B cell (primary cell): ENCODE measurements around the gene PGM5.

Source experiments
- CTCF ChIP-seq: fragments of 200-600 bp; IDR thresholded peaks from one replicate; pipeline ENCODE4 v1.8.0; 2022; ENCODE audit warnings: antibody characterized with exemption, mild to moderate bottlenecking
- EZH2 ChIP-seq: IDR thresholded peaks from 2 replicates; pipeline ENCODE4 v1.6.1; 2012; ENCODE audit warnings: borderline replicate concordance, low read depth, mild to moderate bottlenecking, moderate library complexity, low read length; ENCODE audit not compliant: insufficient read depth, poor library complexity, severe bottlenecking

GRCh38 chr9:68476847-68477246, 120.4 kb downstream of the PGM5 start:
- TF ChIP-seq EZH2: no peak
- no peak for TF ChIP-seq CTCF
